ENCODE measurements around the gene ZNF655. TPM values are rescaled to one million over a fixed set of nuclear protein-coding genes. Genes with fewer than 3 reads are reported as not detected.

Gene ZNF655
- total and polyA plus RNA-seq, 2 experiments from 2014 or later = 36.5 to 70.0 TPM

DNA sequence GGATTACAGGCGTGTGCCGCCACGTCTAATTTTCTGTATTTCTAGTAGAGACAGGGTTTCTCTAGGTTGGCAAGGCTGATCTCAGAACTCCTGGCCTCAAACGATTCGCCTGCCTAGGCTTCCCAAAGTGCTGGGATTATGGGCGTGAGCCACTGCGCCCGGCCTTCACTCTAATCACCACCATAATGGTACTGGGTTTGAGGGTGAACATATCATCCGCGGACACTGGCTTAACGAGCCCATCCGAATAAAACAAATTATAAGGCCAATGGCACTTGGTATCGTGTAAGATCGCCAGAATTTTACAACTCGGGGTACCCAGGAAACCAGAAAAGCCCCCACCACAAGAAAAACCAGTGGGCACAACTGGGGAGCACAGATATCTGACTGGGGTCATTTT lies 7.1 kb upstream of the ZNF655 start:
- TF ChIP-seq EZH2 (IDR thresholded peaks at IDR 0.05; ENCODE audit: insufficient read depth, poor library complexity, severe bottlenecking) (no peak), EZH2phosphoT487 (IDR thresholded peaks at IDR 0.05; ENCODE audit: insufficient read depth, low read depth) (no peak)
- Histone ChIP-seq H3K9me3 (ENCODE audit: low read depth) (no peaks in the 10 kb centered on the region), H3K27ac (peak overlapping the region; percentile 70), H3K9ac (peak overlapping the region; percentile 97), H2AFZ (peak overlapping the region; percentile 98), H3K36me3 (ENCODE audit: low read depth) (peaks cover 10% of the 10 kb centered on the region), H4K20me1 (ENCODE audit: insufficient read depth) (no peaks in the 10 kb centered on the region), H3K27me3 (replicated peaks; ENCODE audit: insufficient read depth) (no peaks in the 10 kb centered on the region), H3K79me2 (ENCODE audit: insufficient read depth) (peaks cover 64% of the 10 kb centered on the region), H3K9me2 (ENCODE audit: insufficient read depth) (no peaks in the 10 kb centered on the region), H3K4me1 (ENCODE audit: insufficient read depth) (peaks cover 5% of the 10 kb centered on the region; the same call in 1 of the 2 replicates), H3K4me2 (ENCODE audit: unreplicated experiment) (peak overlapping the region; percentile 95), H3K4me3 (peak overlapping the region; percentile 95), H3F3A (ENCODE audit: insufficient read depth) (no peaks in the 10 kb centered on the region)
- 9 to 13% methylated on average over 15 of the region's 15 CpGs for WGBS, 2 experiments (ENCODE audit: low coverage in 1 of 2, low lambda C conversion rate in 2 of 2, missing lambda C conversion rate in 2 of 2)
- peak; percentile 62 for DNase-seq
- in situ Hi-C loops (cut with MboI) = no loop called here

DNA sequence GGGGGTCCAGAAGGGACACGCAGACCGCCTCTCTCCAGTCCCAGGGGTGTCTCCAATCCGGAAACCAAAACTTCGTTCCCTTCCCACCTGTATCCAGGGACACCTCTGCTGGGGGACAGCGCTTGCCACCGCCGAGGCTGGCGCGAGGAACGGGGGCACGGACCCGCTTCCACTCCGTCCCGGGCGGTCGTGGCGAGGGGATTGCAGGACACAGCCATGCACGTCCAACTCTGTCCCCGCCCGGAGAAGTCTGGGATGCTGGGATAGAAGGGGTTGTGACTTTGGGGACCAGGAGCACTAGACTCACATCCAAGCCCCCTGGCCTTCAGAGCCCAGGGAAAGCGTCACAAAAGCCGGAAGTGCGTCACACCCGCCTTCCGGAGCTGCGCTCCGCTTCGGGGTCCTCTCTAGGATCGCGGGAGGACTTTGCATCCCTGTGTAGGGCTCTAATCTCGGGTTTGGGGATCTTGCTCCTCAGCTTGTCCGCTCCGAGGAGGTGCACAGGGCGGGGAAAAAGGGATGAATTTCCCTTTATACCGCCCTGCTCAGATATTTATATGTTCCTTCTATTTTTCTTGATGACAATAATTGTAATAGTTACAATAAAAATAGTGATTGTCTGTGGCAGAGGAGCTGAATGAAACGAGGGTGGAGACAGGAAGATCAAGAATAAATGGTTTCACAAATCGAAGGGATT lies 6.5 kb upstream of the ZNF655 start, which contains the start of gene FAM200A:
Gene FAM200A (minus strand): TSS at position 348 of the 697 bp plus-strand sequence. CDS start 3,707 bp downstream, outside the sequence.
- Histone ChIP-seq H4K20me1 (ENCODE audit: insufficient read depth) (no peaks in the 10 kb centered on the region), H3K4me1 (ENCODE audit: insufficient read depth) (peaks cover 5% of the 10 kb centered on the region; the same call in 1 of the 2 replicates), H3K4me2 (ENCODE audit: unreplicated experiment) (peak within 1 kb of the TSS; percentile 95), H3K27ac (peak within 1 kb of the TSS; percentile 70), H3K27me3 (replicated peaks; ENCODE audit: insufficient read depth) (no peaks in the 10 kb centered on the region), H2AFZ (peak within 1 kb of the TSS; percentile 98), H3K36me3 (ENCODE audit: low read depth) (peaks cover 10% of the 10 kb centered on the region), H3F3A (ENCODE audit: insufficient read depth) (no peaks in the 10 kb centered on the region), H3K4me3 (peak within 1 kb of the TSS; percentile 95), H3K9me3 (ENCODE audit: low read depth) (no peaks in the 10 kb centered on the region), H3K9me2 (ENCODE audit: insufficient read depth) (no peaks in the 10 kb centered on the region), H3K79me2 (ENCODE audit: insufficient read depth) (peaks cover 69% of the 10 kb centered on the region), H3K9ac (peak within 1 kb of the TSS; percentile 97)
- DNase-seq = peak; percentile 96
- WGBS, 2 experiments (ENCODE audit: low coverage in 1 of 2, low lambda C conversion rate in 2 of 2, missing lambda C conversion rate in 2 of 2) = 1 to 2% methylated on average over 37 of the region's 37 CpGs
- in situ Hi-C loops (cut with MboI) = no loop called here
- TF ChIP-seq EZH2phosphoT487 (IDR thresholded peaks at IDR 0.05; ENCODE audit: insufficient read depth, low read depth) (no peak), EZH2 (IDR thresholded peaks at IDR 0.05; ENCODE audit: insufficient read depth, poor library complexity, severe bottlenecking) (no peak)

DNA sequence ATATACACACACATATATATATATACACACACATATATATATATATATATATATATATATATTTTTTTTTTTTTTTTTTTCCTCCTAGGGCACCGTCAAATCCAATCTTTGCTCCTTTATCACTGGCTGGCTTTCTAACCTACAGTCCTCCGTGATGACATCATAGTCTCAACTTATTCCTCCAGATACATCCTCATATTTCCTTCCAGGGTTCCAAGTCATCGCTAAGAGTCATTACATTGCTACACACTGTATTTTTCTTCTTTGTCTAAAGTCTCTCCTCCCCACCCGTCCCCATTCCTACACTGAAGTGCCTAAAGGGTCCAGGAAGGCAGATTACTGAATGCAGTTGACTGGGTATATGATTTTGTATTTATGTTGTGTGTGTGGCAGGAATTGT lies 5.4 kb upstream of the ZNF655 start:
- no peak overlapping the region for H3K4me2 ChIP-seq (ENCODE audit: unreplicated experiment)
- H3K27me3 ChIP-seq (replicated peaks; ENCODE audit: insufficient read depth) = no peaks in the 10 kb centered on the region
- H3K79me2 ChIP-seq (ENCODE audit: insufficient read depth) = peaks cover 74% of the 10 kb centered on the region
- no peak overlapping the region for H3K4me3 ChIP-seq
- H3K36me3 ChIP-seq (ENCODE audit: low read depth) = peaks cover 6% of the 10 kb centered on the region; the same call in 1 of the 2 replicates
- H3K4me1 ChIP-seq (ENCODE audit: insufficient read depth) = peaks cover 10% of the 10 kb centered on the region; the same call in 1 of the 2 replicates
- no peak overlapping the region for H3K27ac ChIP-seq
- in situ Hi-C loops (cut with MboI) = no loop called here
- H3F3A ChIP-seq (ENCODE audit: insufficient read depth) = no peaks in the 10 kb centered on the region
- no peak for DNase-seq
- no peaks in the 10 kb centered on the region for H3K9me3 ChIP-seq (ENCODE audit: low read depth)
- H4K20me1 ChIP-seq (ENCODE audit: insufficient read depth) = no peaks in the 10 kb centered on the region
- no peak overlapping the region for H2AFZ ChIP-seq
- 89 to 91% methylated on average over 4 of the region's 4 CpGs for WGBS, 2 experiments (ENCODE audit: low coverage in 1 of 2, low lambda C conversion rate in 2 of 2, missing lambda C conversion rate in 2 of 2)
- no peaks in the 10 kb centered on the region for H3K9me2 ChIP-seq (ENCODE audit: insufficient read depth)
- no peak for TF ChIP-seq EZH2 (IDR thresholded peaks at IDR 0.05; ENCODE audit: insufficient read depth, poor library complexity, severe bottlenecking)
- TF ChIP-seq EZH2phosphoT487 (IDR thresholded peaks at IDR 0.05; ENCODE audit: insufficient read depth, low read depth) = no peak
- H3K9ac ChIP-seq = no peak overlapping the region

DNA sequence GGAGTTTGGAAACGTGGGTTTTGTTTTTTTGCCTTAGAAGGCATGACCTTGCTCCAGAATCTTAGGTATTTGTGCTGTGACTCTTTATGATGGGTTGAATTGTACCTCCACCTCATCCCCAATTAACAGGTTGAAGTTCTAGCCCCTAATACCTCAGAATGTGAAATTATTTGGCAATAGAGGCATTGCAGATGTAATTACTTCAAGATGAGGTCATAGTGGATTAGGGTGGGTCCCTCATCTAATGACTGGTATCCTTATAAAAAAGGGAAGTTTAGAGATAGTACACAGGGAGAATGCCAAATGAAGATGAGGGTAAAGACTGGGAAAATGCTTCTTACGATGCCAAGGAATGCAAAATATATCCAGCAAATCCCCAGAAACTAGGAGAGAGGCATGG lies 3.5 kb upstream of the ZNF655 start:
- TF ChIP-seq EZH2phosphoT487 (IDR thresholded peaks at IDR 0.05; ENCODE audit: insufficient read depth, low read depth) (no peak), EZH2 (IDR thresholded peaks at IDR 0.05; ENCODE audit: insufficient read depth, poor library complexity, severe bottlenecking) (no peak)
- Histone ChIP-seq H3K4me1 (ENCODE audit: insufficient read depth) (peaks cover 16% of the 10 kb centered on the region), H2AFZ (no peak overlapping the region), H3K27me3 (replicated peaks; ENCODE audit: insufficient read depth) (no peaks in the 10 kb centered on the region), H3F3A (ENCODE audit: insufficient read depth) (peaks cover 11% of the 10 kb centered on the region; the same call in 1 of the 2 replicates), H3K36me3 (ENCODE audit: low read depth) (no peaks in the 10 kb centered on the region; the same call in 1 of the 2 replicates), H3K79me2 (ENCODE audit: insufficient read depth) (peaks cover 84% of the 10 kb centered on the region), H3K9me2 (ENCODE audit: insufficient read depth) (no peaks in the 10 kb centered on the region), H3K27ac (no peak overlapping the region), H3K4me3 (no peak overlapping the region), H4K20me1 (ENCODE audit: insufficient read depth) (no peaks in the 10 kb centered on the region), H3K4me2 (ENCODE audit: unreplicated experiment) (no peak overlapping the region), H3K9ac (no peak overlapping the region), H3K9me3 (ENCODE audit: low read depth) (no peaks in the 10 kb centered on the region)
- 52 to 54% methylated on average over 2 of the region's 2 CpGs for WGBS, 2 experiments (ENCODE audit: low coverage in 1 of 2, low lambda C conversion rate in 2 of 2, missing lambda C conversion rate in 2 of 2)
- DNase-seq = no peak
- in situ Hi-C loops (cut with MboI) = no loop called here

Data from GM23248 (cell line).